ENCODE results near the gene CELF5. TPM values are rescaled to one million over a fixed set of nuclear protein-coding genes. Genes with fewer than 3 reads are reported as not detected.

CELF5 gene
- total and polyA plus RNA-seq, 9 of the 15 experiments (the other 6 are each of a cell fraction or from before 2014, with no cell fraction given) = 0.01 to 0.56 (median 0.22) TPM

DNA sequence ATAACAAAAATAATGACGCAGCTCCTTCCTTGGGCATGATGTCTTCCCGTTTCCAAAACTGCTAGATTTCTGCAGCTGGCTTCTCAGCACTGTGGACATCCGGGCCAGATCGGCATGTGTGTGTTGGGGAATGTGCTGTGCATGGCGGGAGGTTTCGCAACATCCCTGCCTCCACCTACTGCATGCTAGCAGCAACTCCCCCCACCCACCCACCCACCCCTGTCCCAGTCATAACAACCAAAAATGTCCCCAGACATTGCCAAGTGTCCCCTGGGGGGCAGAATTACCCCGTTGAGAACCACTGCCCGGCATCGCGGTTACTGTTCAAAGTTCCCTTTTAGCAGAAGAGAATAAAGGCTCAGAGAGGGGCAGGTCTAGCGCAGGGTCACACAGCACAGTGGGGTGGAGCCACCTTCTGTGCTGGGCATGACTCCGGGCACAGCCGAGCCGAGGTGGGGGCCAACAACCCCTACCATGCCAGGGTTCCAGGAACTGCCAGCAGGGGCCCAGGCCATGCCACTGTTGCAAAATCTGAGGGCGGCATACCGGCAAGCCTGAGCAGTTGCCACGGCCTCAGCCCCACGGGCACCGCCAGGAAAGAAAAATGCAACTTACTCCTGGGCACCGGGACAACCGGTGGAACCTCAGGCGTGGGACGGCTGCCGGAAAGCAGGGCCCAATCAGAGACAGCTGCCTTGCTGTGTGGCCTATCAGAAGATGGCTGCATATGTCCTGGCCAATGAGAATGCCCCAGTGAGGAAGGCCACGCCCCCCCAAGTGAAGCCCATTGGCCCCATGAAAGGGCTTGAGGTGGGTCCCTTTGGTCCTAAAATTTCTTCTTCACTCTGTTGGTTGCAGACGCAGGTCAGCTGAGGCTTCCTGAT, 119.4 kb downstream of the CELF5 start (continued):
- TF ChIP-seq REST (IDR thresholded peaks at IDR 0.05; ENCODE audit: borderline replicate concordance) (peak; percentile 40; the same call in 1 of the 2 replicates), REST (CRISPR knock-in tag; IDR thresholded peaks at IDR 0.05; ENCODE audit: low read depth) (no peak), HNRNPL (IDR thresholded peaks at IDR 0.05; ENCODE audit: low read depth, low read length) (no peak), PHF20 (IDR thresholded peaks at IDR 0.05; ENCODE audit: partially characterized antibody) (peak; percentile 39), CEBPG (CRISPR knock-in tag; IDR thresholded peaks at IDR 0.05) (no peak), CEBPG (tag; conservative IDR thresholded peaks at IDR 0.05 in 1 of 2, IDR thresholded peaks at IDR 0.05 in 1 of 2) (peak; percentile 24 to 60; a peak in 1 of 4 replicates), BCOR (IDR thresholded peaks at IDR 0.05) (peak; percentile 95), HNRNPUL1 (IDR thresholded peaks at IDR 0.05; ENCODE audit: low read length) (no peak), CHD2 (IDR thresholded peaks at IDR 0.05; ENCODE audit: low read depth, low read length) (peak; percentile 73), SMARCA5 (IDR thresholded peaks at IDR 0.05) (peak; percentile 97), RCOR1 (IDR thresholded peaks at IDR 0.05; ENCODE audit: borderline replicate concordance in 1 of 2, low read depth in 2 of 2, low read length in 2 of 2) (peak in 1 of 2 experiments; percentile 67; a peak in 1 of 4 replicates), PURB (CRISPR knock-in tag; IDR thresholded peaks at IDR 0.05; ENCODE audit: low read depth) (no peak), SMARCE1 (IDR thresholded peaks at IDR 0.05) (no peak), ZFP36 (IDR thresholded peaks at IDR 0.05; ENCODE audit: low read depth, low read length, partially characterized antibody) (peak; percentile 93)
- TF ChIP-seq, protein P1, sequence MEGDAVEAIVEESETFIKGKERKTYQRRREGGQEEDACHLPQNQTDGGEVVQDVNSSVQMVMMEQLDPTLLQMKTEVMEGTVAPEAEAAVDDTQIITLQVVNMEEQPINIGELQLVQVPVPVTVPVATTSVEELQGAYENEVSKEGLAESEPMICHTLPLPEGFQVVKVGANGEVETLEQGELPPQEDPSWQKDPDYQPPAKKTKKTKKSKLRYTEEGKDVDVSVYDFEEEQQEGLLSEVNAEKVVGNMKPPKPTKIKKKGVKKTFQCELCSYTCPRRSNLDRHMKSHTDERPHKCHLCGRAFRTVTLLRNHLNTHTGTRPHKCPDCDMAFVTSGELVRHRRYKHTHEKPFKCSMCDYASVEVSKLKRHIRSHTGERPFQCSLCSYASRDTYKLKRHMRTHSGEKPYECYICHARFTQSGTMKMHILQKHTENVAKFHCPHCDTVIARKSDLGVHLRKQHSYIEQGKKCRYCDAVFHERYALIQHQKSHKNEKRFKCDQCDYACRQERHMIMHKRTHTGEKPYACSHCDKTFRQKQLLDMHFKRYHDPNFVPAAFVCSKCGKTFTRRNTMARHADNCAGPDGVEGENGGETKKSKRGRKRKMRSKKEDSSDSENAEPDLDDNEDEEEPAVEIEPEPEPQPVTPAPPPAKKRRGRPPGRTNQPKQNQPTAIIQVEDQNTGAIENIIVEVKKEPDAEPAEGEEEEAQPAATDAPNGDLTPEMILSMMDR (IDR thresholded peaks at IDR 0.05 in 2 of 3, conservative IDR thresholded peaks at IDR 0.05 in 1 of 3; ENCODE audit: insufficient read depth in 2 of 3, low read depth in 1 of 3, low read length in 3 of 3) = peak; percentile 9 to 54 (median 36); a peak in 3 of 6 replicates
- TF ChIP-seq, protein P2, sequence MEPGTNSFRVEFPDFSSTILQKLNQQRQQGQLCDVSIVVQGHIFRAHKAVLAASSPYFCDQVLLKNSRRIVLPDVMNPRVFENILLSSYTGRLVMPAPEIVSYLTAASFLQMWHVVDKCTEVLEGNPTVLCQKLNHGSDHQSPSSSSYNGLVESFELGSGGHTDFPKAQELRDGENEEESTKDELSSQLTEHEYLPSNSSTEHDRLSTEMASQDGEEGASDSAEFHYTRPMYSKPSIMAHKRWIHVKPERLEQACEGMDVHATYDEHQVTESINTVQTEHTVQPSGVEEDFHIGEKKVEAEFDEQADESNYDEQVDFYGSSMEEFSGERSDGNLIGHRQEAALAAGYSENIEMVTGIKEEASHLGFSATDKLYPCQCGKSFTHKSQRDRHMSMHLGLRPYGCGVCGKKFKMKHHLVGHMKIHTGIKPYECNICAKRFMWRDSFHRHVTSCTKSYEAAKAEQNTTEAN (CRISPR knock-in tag; IDR thresholded peaks at IDR 0.05) = no peak

All from K562 (cell line).